Measurements from ENCODE around the gene ATG14. TPM values are rescaled to one million over a fixed set of nuclear protein-coding genes. Genes with fewer than 3 reads are reported as not detected.
A peak's percentile ranks its signal among the peaks of the same experiment; 100 is the strongest.
"Not testable (repeated sequence)": the region's sequence is repeated elsewhere in the genome, so short reads cannot be mapped to it uniquely, and the experiment has no call there.

ATG14 gene
- total RNA-seq, 2 donors from 2014 or later: 7.2 to 7.3 TPM

DNA sequence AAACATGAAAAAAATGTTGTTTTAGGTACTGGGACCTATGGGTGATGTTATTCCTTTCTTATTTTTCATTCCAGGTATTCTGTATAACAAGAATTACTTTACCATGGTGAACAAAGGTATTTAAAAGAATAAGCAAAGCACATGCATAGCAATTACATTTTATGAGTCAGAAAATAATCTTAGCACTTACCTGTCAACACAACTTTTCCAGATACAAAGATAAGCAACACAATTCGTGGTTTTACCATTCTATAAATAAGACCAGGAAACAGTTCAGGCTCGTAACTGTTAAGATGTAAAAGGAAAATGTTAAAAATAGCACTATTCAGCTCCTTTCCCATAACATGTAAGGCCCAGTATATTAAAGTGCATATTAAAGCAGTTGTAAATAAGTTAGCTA, 12.3 kb upstream of the ATG14 start:
- Mint-ChIP-seq H3K4me3 (no peak overlapping the region), H3K27me3 (peaks cover 0 to 7% of the 10 kb centered on the region in 2 donors), H3K36me3 (no peaks in the 10 kb centered on the region), H3K4me1 (ENCODE audit: low read depth in 2 of 2) (no peaks in the 10 kb centered on the region), H3K9me3 (no peaks in the 10 kb centered on the region), H3K27ac (no peak overlapping the region)
- ATAC-seq (no peak), DNase-seq (ENCODE audit: low spot score) (no peak)

DNA sequence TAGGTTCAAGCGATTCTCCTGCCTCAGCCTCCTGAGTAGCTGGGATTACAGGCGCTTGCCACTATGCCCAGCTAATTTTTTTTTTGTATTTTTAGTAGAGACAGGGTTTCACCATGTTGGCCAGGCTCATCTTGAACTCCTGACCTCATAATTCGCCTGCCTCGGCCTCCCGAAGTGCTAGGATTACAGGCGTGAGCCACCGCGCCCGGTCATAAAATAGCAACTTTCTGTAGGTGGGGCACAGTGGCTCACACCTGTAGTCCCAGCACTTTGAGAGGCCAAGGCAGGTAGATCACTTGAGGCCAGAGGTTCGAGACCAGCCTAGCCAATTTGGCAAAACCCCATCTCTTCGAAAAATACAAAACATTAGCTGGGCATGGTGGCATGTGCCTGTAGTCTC, 10.7 kb upstream of the ATG14 start:
- DNase-seq (ENCODE audit: low spot score); H3K9me3 Mint-ChIP-seq; H3K27ac Mint-ChIP-seq: not testable (repeated sequence)

DNA sequence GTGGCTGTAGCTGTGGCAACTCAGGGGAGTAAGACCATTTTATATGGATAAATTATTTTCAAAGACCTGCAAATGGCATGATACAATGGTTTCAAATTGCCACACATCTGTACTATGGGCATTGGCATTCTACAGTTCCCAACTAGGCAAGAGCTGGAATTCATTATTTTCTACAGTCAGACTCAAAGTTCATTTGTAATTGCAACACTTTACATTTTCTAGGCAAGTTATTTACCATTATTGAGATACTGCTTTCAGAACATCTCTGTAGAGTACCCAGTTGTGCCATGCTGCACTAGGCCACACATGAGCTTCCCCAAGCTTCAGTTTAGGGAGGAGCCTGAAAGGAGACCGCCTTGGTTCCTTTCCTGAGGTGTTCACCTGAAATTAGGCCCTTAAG, 8.0 kb upstream of the ATG14 start:
- Mint-ChIP-seq H3K4me1 (ENCODE audit: low read depth in 2 of 2) (no peaks in the 10 kb centered on the region), H3K4me3 (no peak overlapping the region), H3K9me3 (no peaks in the 10 kb centered on the region), H3K36me3 (no peaks in the 10 kb centered on the region), H3K27ac (no peak overlapping the region), H3K27me3 (peaks cover 0 to 3% of the 10 kb centered on the region in 2 donors)
- ATAC-seq: no peak
- no peak for DNase-seq (ENCODE audit: low spot score)

More for the DNA sequence above, 10.7 kb upstream of the ATG14 start:
- not testable (repeated sequence) for H3K27me3 Mint-ChIP-seq; H3K4me3 Mint-ChIP-seq; H3K4me1 Mint-ChIP-seq (ENCODE audit: low read depth in 2 of 2); H3K36me3 Mint-ChIP-seq; ATAC-seq

DNA sequence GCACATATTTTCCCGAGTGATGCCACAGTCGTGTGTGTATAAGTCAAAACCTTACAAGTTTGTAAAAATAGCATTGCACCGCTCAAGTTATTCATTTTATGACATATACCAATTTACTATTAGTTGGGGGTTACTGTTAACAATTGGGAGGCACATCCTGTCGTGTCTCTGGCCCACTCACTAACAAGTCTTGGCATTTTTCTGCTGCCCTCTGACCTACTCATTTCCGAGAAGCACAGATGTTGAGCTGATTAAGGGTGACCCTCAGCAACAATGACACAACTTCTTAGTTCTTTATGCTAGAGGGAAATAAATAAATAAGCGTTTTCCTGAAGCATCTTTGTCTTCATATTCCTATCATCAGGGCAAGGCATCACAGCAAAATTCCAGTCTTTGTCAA, 6.8 kb upstream of the ATG14 start:
- DNase-seq (ENCODE audit: low spot score) (no peak), ATAC-seq (no peak)
- Mint-ChIP-seq H3K27me3 (peaks cover 0 to 3% of the 10 kb centered on the region in 2 donors), H3K4me1 (ENCODE audit: low read depth in 2 of 2) (no peaks in the 10 kb centered on the region), H3K36me3 (no peaks in the 10 kb centered on the region), H3K27ac (no peak overlapping the region), H3K4me3 (no peak overlapping the region), H3K9me3 (no peaks in the 10 kb centered on the region)

DNA sequence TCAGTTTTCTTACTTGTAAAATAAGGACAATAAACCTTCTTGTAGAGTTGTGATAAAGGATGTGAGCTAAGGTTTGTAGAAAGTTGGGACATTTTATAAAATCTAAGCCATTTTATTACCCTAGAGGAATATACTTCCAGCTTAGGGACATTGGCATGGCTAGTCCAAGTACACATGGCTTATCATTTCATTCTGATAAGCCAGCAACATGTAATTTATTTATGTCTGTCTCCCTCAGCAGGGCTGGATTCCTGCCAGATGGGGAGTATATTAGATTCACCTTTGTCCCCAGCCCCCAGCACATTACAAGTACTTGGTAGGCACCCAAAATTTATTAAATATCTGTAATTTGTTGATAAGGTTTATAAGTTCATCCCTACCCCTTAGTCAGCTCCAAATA, 6.3 kb upstream of the ATG14 start:
- no peak for ATAC-seq
- no peak for DNase-seq (ENCODE audit: low spot score)
- H3K36me3 Mint-ChIP-seq: no peaks in the 10 kb centered on the region
- H3K27ac Mint-ChIP-seq: no peak overlapping the region
- no peaks in the 10 kb centered on the region for H3K4me1 Mint-ChIP-seq (ENCODE audit: low read depth in 2 of 2)
- no peaks in the 10 kb centered on the region for H3K9me3 Mint-ChIP-seq
- no peak overlapping the region for H3K4me3 Mint-ChIP-seq
- H3K27me3 Mint-ChIP-seq: peaks cover 0 to 3% of the 10 kb centered on the region in 2 donors

DNA sequence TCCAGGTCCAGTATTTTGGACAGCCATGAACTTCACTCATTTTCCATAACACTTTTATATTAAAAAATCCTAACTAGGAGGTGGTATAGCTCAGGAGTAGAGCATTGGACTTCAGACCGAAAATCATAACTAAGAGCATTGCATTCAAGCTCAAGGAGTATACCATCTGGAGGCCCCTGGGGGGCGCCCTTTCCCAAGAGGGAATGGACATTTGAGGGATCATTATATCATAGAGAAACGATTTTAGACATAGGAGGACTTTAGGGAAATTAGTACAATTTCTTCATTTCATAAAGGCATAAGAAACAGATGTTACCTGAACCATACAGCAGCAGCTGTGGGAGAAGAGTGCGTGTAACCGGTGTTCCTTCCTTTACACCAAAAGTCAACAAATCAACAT, 5.2 kb upstream of the ATG14 start:
- DNase-seq (ENCODE audit: low spot score) (no peak), ATAC-seq (no peak)
- H3K9me3 Mint-ChIP-seq: no peaks in the 10 kb centered on the region
- H3K27me3 Mint-ChIP-seq: peaks cover 0 to under 1% of the 10 kb centered on the region in 2 donors
- no peaks in the 10 kb centered on the region for H3K36me3 Mint-ChIP-seq
- no peak overlapping the region for H3K27ac Mint-ChIP-seq
- no peak overlapping the region for H3K4me3 Mint-ChIP-seq
- peaks cover 4 to 5% of the 10 kb centered on the region in 2 donors for H3K4me1 Mint-ChIP-seq (ENCODE audit: low read depth in 2 of 2)

DNA sequence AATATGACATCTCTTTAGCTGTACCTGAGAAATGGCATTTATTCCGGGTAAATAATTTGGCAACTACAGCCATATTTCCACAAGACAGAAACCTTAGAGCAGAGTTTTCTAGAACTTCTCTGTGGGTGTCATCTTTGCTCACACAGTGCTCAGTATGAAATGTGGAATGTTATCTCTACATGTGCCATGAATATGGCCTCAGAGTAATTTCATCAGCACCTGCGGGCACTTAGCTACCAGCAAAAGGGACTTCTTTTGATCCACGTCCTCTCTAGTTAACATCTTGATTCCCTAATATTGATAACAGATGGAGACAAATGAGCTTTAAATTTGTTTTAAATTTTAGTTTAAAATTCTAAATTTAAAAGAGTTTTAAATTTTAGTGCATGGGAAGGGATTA, 2.9 kb upstream of the ATG14 start:
- DNase-seq (ENCODE audit: low spot score) (no peak), ATAC-seq (no peak)
- Mint-ChIP-seq H3K27me3 (no peaks in the 10 kb centered on the region), H3K4me1 (ENCODE audit: low read depth in 2 of 2) (peaks cover 10 to 12% of the 10 kb centered on the region in 2 donors), H3K27ac (no peak overlapping the region), H3K36me3 (no peaks in the 10 kb centered on the region), H3K4me3 (no peak overlapping the region), H3K9me3 (no peaks in the 10 kb centered on the region)

DNA sequence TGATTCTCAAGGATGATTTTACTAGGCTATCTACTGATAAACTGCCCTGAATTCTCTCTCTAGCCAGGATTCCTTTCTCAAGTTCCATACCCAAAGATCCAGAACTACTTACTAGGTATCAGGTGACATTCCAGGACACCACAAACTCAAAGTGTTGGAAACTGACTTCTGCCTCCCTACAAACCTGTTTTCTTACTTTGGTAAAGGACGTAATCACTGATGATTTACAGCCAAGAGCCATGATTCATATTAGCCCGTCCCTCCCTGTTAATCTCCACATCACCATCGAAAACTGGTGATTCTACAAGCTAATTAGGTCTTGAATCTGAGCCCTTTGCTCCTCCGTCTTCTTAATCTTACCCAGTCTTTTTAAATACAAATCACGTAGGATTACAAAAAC, 1.0 kb upstream of the ATG14 start:
- H3K4me3 Mint-ChIP-seq: peak overlapping the region; percentile 48
- peaks cover 14 to 18% of the 10 kb centered on the region in 2 donors for H3K4me1 Mint-ChIP-seq (ENCODE audit: low read depth in 2 of 2)
- no peaks in the 10 kb centered on the region for H3K27me3 Mint-ChIP-seq

DNA sequence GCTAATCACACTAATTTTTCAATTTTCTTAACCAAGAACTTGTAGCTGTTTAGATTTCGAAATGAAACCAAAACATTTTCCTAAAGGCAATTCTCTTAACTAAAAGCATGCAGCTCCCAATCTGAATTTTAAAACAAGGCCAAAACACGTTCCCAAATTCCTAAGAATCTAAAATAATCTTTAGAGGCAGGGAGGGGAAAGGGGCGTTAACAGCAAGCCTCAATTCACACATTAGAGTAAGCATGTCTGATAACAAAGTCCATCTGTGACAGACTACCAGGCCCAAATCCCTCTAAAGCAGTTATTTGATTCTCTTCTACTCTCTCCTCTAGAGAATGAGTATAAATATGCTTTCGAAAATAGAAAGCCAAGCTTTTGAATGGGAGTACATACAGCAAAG, 754 bp downstream of the ATG14 start:
- Mint-ChIP-seq H3K27ac (peak overlapping the region; percentile 57 to 89), H3K27me3 (no peaks in the 10 kb centered on the region), H3K36me3 (no peaks in the 10 kb centered on the region), H3K4me1 (ENCODE audit: low read depth in 2 of 2) (peaks cover 14 to 18% of the 10 kb centered on the region in 2 donors), H3K4me3 (peak overlapping the region; percentile 48), H3K9me3 (no peaks in the 10 kb centered on the region)
- no peak for ATAC-seq
- no peak for DNase-seq (ENCODE audit: low spot score)

More for the DNA sequence above, 1.0 kb upstream of the ATG14 start:
- DNase-seq (ENCODE audit: low spot score) (no peak), ATAC-seq (no peak)
- H3K36me3 Mint-ChIP-seq: no peaks in the 10 kb centered on the region
- no peaks in the 10 kb centered on the region for H3K9me3 Mint-ChIP-seq
- peak overlapping the region; percentile 57 to 89 for H3K27ac Mint-ChIP-seq

DNA sequence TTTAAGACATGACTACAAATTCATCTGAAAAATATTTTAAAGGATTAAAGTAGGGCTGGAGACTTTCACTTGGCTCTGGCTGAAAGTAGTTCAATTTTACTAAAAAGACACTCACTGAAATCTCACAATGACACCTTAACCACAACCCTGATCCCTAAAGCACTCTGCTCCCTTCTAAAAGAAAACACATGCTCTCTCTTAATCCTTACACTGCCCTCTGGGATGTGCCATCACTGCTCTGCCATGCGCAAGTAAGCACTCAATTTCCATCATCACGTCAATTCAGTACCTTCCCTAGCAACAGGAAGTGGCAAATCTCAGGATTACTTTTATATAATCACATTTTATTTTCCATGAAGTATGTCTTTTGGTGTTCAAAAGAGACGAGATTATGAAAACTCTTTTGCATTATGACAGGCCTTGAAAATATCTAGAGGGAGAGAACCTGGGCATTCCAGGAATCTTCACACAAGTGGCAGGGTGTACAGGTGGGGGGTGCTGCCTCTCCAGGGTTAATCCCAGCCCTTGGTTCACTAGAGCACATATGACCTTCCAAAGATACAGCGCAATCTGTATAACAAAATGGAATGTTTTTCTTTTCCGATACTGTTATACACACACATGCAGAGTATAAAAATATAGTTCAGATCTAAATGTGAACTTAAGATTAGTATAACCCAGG, 7.3 kb downstream of the ATG14 start:
- no peak overlapping the region for H3K27ac Mint-ChIP-seq

DNA sequence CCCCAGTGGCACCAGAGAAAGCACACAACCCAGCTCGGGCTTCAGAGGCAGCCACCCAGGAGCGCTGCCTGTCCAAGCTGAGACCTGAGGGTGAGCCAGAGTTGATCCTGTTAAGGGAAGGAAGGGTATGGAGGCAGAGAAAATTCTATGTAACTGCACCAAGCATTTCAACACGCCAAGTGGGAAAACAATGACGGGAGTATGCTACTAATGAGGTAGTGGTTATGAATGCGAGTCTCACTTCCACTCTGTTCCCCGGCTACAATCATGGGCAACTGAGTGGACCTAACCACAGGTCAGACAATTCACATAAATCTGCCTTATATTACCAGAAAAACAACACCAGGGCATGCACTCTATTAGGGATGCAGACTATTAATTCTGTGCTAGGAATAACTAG, 9.9 kb downstream of the ATG14 start:
- ATAC-seq: no peak
- Mint-ChIP-seq H3K27me3 (no peaks in the 10 kb centered on the region), H3K36me3 (no peaks in the 10 kb centered on the region), H3K4me3 (no peak overlapping the region), H3K9me3 (no peaks in the 10 kb centered on the region), H3K27ac (no peak overlapping the region), H3K4me1 (ENCODE audit: low read depth in 2 of 2) (peaks cover 4 to 8% of the 10 kb centered on the region in 2 donors)
- DNase-seq (ENCODE audit: low spot score): no peak

More for the DNA sequence above, 7.3 kb downstream of the ATG14 start:
- no peak overlapping the region for H3K4me3 Mint-ChIP-seq
- no peaks in the 10 kb centered on the region for H3K27me3 Mint-ChIP-seq
- DNase-seq (ENCODE audit: low spot score) (no peak), ATAC-seq (no peak)
- no peaks in the 10 kb centered on the region for H3K36me3 Mint-ChIP-seq
- no peaks in the 10 kb centered on the region for H3K9me3 Mint-ChIP-seq
- H3K4me1 Mint-ChIP-seq (ENCODE audit: low read depth in 2 of 2): peaks cover 6 to 11% of the 10 kb centered on the region in 2 donors

DNA sequence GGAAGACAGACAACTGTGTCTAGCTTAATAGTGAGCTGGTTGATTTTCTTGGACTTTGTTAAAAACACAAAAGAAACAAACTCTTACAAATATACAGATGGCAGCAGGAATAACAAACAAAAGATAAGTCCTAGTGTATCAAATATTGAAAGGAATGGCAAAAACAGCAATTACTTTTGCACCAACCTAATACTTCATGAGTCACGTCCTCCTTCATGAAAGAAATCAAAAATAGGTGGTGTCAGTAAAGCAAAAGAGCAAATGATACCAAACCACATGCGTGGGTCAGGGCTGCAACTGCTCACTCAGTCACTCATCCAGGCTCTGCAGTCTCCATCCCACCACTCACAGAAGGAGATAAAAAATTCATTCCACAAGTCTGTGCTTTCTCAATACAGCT, 11.8 kb downstream of the ATG14 start:
- no peaks in the 10 kb centered on the region for H3K9me3 Mint-ChIP-seq
- H3K4me3 Mint-ChIP-seq: no peak overlapping the region
- no peak for ATAC-seq
- no peak overlapping the region for H3K27ac Mint-ChIP-seq
- H3K36me3 Mint-ChIP-seq: peaks cover 4% of the 10 kb centered on the region
- no peak for DNase-seq (ENCODE audit: low spot score)
- no peaks in the 10 kb centered on the region for H3K27me3 Mint-ChIP-seq
- H3K4me1 Mint-ChIP-seq (ENCODE audit: low read depth in 2 of 2): peaks cover 4 to 8% of the 10 kb centered on the region in 2 donors

DNA sequence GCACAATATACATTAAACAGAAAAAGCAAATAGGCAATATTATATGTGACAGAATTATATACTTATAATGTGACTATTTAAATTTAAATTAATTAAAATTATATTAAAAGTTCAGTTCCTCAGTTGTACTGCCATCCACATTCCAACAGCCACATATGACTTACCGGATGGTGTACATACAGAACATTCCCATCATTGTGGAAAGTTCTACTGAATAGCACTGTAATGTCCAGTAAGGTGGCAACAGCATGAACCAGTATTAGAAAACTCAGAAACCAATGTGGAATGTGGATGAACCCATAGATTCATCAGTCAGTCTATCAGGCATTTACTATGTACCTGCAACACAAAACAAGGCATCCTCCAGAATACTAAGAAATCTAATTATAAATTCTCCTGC, 12.4 kb downstream of the ATG14 start:
- H3K4me3 Mint-ChIP-seq: no peak overlapping the region

DNA sequence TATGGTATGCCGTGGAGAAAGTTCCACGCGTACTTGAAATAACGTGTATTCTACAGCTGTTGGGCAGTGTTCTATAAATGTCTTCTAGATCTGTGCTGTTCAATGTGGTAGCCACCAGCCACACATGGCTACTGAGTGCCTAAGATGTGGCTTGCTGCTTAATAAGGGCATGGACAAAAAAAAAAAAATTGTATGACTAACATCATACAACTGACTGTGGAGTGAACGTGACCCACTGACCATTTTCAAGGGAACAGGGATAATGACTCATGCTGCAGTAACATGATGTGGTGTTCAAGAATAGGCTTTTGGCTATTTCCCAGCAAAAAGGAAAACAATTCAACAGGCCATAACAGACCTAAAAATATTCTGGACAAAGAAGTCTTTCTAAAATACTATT, 13.0 kb downstream of the ATG14 start:
- Mint-ChIP-seq H3K36me3 (peaks cover 4% of the 10 kb centered on the region), H3K4me3 (no peak overlapping the region), H3K27me3 (no peaks in the 10 kb centered on the region), H3K9me3 (no peaks in the 10 kb centered on the region), H3K4me1 (ENCODE audit: low read depth in 2 of 2) (no peaks in the 10 kb centered on the region), H3K27ac (no peak overlapping the region)
- ATAC-seq: no peak
- DNase-seq (ENCODE audit: low spot score): no peak

More for the DNA sequence above, 12.4 kb downstream of the ATG14 start:
- no peaks in the 10 kb centered on the region for H3K27me3 Mint-ChIP-seq
- DNase-seq (ENCODE audit: low spot score): no peak
- peaks cover 4% of the 10 kb centered on the region for H3K36me3 Mint-ChIP-seq
- H3K4me1 Mint-ChIP-seq (ENCODE audit: low read depth in 2 of 2): peaks cover 2 to 3% of the 10 kb centered on the region in 2 donors
- ATAC-seq: no peak
- no peaks in the 10 kb centered on the region for H3K9me3 Mint-ChIP-seq
- no peak overlapping the region for H3K27ac Mint-ChIP-seq

DNA sequence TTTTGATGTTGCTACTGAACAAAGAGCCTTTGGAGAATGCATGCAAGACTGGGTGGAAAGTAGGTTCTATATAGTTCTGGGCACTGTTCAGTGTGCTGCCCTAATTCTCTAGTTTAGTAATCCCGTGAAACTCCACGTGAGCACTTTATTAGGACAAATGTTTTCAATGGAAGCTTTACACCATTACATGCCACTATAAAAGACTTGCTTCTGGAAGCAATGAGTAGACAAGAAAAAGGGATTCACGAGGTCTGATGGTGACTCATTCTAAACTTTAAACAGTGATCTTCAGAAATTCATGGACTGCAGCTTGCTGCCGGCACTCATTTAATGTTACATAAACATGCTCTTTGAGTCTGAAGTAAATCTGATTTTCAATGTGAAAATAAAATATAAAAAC, 22.3 kb downstream of the ATG14 start:
- Mint-ChIP-seq H3K4me3 (no peak overlapping the region), H3K27ac (no peak overlapping the region), H3K4me1 (ENCODE audit: low read depth in 2 of 2) (peaks cover 21% of the 10 kb centered on the region in 2 donors), H3K36me3 (peaks cover 16% of the 10 kb centered on the region), H3K9me3 (peaks cover 3% of the 10 kb centered on the region), H3K27me3 (no peaks in the 10 kb centered on the region)
- ATAC-seq: no peak
- no peak for DNase-seq (ENCODE audit: low spot score)

Measured in natural killer cell treated with Interleukin-12 subunit alpha and Interleukin-12 subunit beta and Interleukin-15 and Interleukin-18, amount 100 ng/mL, for 72 hours (primary cell).